Skeletal muscle satellite cell (primary cell): Measurements from ENCODE around the gene DNAAF9. TPM values are rescaled to one million over a fixed set of nuclear protein-coding genes. Genes with fewer than 3 reads are reported as not detected.

Source experiments
- H3K27me3 ChIP-seq: 2 replicates; pipeline ENCODE4 v1.7.0; 2013; ENCODE audit warnings: low read length; ENCODE audit not compliant: control insufficient read depth, insufficient read depth
- H3K36me3 ChIP-seq: 2 replicates; pipeline ENCODE4 v1.7.0; 2013; ENCODE audit warnings: mild to moderate bottlenecking, control low read depth, low read length; ENCODE audit not compliant: insufficient read depth
- H3K4me1 ChIP-seq: 2 replicates; pipeline ENCODE4 v1.7.0; 2013; ENCODE audit warnings: low read length; ENCODE audit not compliant: control insufficient read depth, insufficient read depth
- H3K4me2 ChIP-seq: 2 replicates; pipeline ENCODE4 v1.7.0; 2013; ENCODE audit warnings: mild to moderate bottlenecking, low read length
- H3K4me3 ChIP-seq: 2 replicates; pipeline ENCODE4 v1.7.0; 2013; ENCODE audit warnings: low read length
- H3K9ac ChIP-seq: 2 replicates; pipeline ENCODE4 v1.7.0; 2013; ENCODE audit warnings: mild to moderate bottlenecking, low read depth, low read length, moderate library complexity
- H3K9me3 ChIP-seq: replicated peaks from 2 replicates; pipeline ENCODE4 v1.7.0; 2013; ENCODE audit warnings: mild to moderate bottlenecking, control low read depth, low read length
- total RNA-seq: library from RNA; depleted of rRNA; stranded (reverse); fragments of >200 nt; gene quantifications from 2 replicates; pipeline ENCODE4 v1.2.3, GENCODE V29; 2012; rRNA removed

Gene DNAAF9
- 7.6 and 10.4 TPM in 2 replicates for total RNA-seq

- H3K4me1 ChIP-seq = peaks cover 20% of the 10 kb centered on the region
- no peaks in the 10 kb centered on the region for H3K9me3 ChIP-seq
- no peaks in the 10 kb centered on the region for H3K27me3 ChIP-seq
- H3K4me2 ChIP-seq = peak within 1 kb of the TSS; percentile 98
- no peaks in the 10 kb centered on the region for H3K36me3 ChIP-seq
- H3K9ac ChIP-seq = peak within 1 kb of the TSS; percentile 89
- H3K4me3 ChIP-seq = peak within 1 kb of the TSS; percentile 90
Measured at GRCh38 chr20:3407040-3407770, at the start of gene DNAAF9. TSS of gene DNAAF9 (minus strand) at chr20:3407669. CDS start at chr20:3407557, 112 bp downstream.

GRCh38 chr20:3456648-3457047 lies 49.2 kb upstream of the DNAAF9 start:
- no peak overlapping the region for H3K9ac ChIP-seq
- H3K4me2 ChIP-seq = no peak overlapping the region
- H3K4me3 ChIP-seq = no peak overlapping the region
- no peaks in the 10 kb centered on the region for H3K9me3 ChIP-seq
- H3K36me3 ChIP-seq = no peaks in the 10 kb centered on the region
- peaks cover 8% of the 10 kb centered on the region for H3K4me1 ChIP-seq
- H3K27me3 ChIP-seq = peaks cover 46% of the 10 kb centered on the region

GRCh38 chr20:3454831-3455230 lies 47.4 kb upstream of the DNAAF9 start:
- no peaks in the 10 kb centered on the region for H3K4me1 ChIP-seq
- no peak overlapping the region for H3K4me2 ChIP-seq
- H3K9me3 ChIP-seq = no peaks in the 10 kb centered on the region
- H3K27me3 ChIP-seq = peaks cover 53% of the 10 kb centered on the region
- no peak overlapping the region for H3K4me3 ChIP-seq
- no peaks in the 10 kb centered on the region for H3K36me3 ChIP-seq
- no peak overlapping the region for H3K9ac ChIP-seq

GRCh38 chr20:3452690-3453089 lies 45.2 kb upstream of the DNAAF9 start:
- H3K36me3 ChIP-seq = no peaks in the 10 kb centered on the region
- no peak overlapping the region for H3K9ac ChIP-seq
- no peak overlapping the region for H3K4me3 ChIP-seq
- H3K4me1 ChIP-seq = no peaks in the 10 kb centered on the region
- H3K9me3 ChIP-seq = no peaks in the 10 kb centered on the region
- peaks cover 52% of the 10 kb centered on the region for H3K27me3 ChIP-seq
- H3K4me2 ChIP-seq = no peak overlapping the region

GRCh38 chr20:3452136-3452535 lies 44.7 kb upstream of the DNAAF9 start:
- no peak overlapping the region for H3K4me3 ChIP-seq
- H3K27me3 ChIP-seq = peaks cover 47% of the 10 kb centered on the region
- H3K9ac ChIP-seq = no peak overlapping the region
- H3K4me1 ChIP-seq = no peaks in the 10 kb centered on the region
- no peaks in the 10 kb centered on the region for H3K36me3 ChIP-seq
- no peaks in the 10 kb centered on the region for H3K9me3 ChIP-seq
- no peak overlapping the region for H3K4me2 ChIP-seq

- H3K27me3 ChIP-seq = peaks cover 52% of the 10 kb centered on the region
- H3K36me3 ChIP-seq = no peaks in the 10 kb centered on the region
- H3K4me3 ChIP-seq = no peak overlapping the region
- H3K4me2 ChIP-seq = no peak overlapping the region
- H3K9ac ChIP-seq = no peak overlapping the region
- no peaks in the 10 kb centered on the region for H3K9me3 ChIP-seq
- H3K4me1 ChIP-seq = no peaks in the 10 kb centered on the region
Measured at GRCh38 chr20:3449319-3449718, 41.9 kb upstream of the DNAAF9 start.

GRCh38 chr20:3447321-3447720 lies 39.9 kb upstream of the DNAAF9 start:
- no peaks in the 10 kb centered on the region for H3K9me3 ChIP-seq
- no peaks in the 10 kb centered on the region for H3K36me3 ChIP-seq
- peaks cover 38% of the 10 kb centered on the region for H3K27me3 ChIP-seq
- no peak overlapping the region for H3K9ac ChIP-seq
- no peak overlapping the region for H3K4me3 ChIP-seq
- H3K4me1 ChIP-seq = no peaks in the 10 kb centered on the region
- H3K4me2 ChIP-seq = no peak overlapping the region

- no peaks in the 10 kb centered on the region for H3K4me1 ChIP-seq
- H3K4me3 ChIP-seq = no peak overlapping the region
- H3K4me2 ChIP-seq = no peak overlapping the region
Measured at GRCh38 chr20:3446779-3447178, 39.3 kb upstream of the DNAAF9 start.

GRCh38 chr20:3436864-3437574 lies 29.6 kb upstream of the DNAAF9 start:
- Histone ChIP-seq H3K9ac (no peak overlapping the region), H3K4me1 (no peaks in the 10 kb centered on the region), H3K36me3 (no peaks in the 10 kb centered on the region), H3K4me2 (no peak overlapping the region), H3K27me3 (peaks cover 25% of the 10 kb centered on the region), H3K9me3 (no peaks in the 10 kb centered on the region), H3K4me3 (no peak overlapping the region)

More at GRCh38 chr20:3446779-3447178, 39.3 kb upstream of the DNAAF9 start:
- Histone ChIP-seq H3K27me3 (peaks cover 33% of the 10 kb centered on the region), H3K36me3 (no peaks in the 10 kb centered on the region), H3K9ac (no peak overlapping the region), H3K9me3 (no peaks in the 10 kb centered on the region)

GRCh38 chr20:3434232-3434631 lies 26.8 kb upstream of the DNAAF9 start:
- H3K9me3 ChIP-seq = no peaks in the 10 kb centered on the region
- no peak overlapping the region for H3K4me3 ChIP-seq
- H3K4me2 ChIP-seq = no peak overlapping the region
- H3K27me3 ChIP-seq = peaks cover 29% of the 10 kb centered on the region
- H3K36me3 ChIP-seq = no peaks in the 10 kb centered on the region
- H3K4me1 ChIP-seq = no peaks in the 10 kb centered on the region
- H3K9ac ChIP-seq = no peak overlapping the region

- Histone ChIP-seq H3K27me3 (peaks cover 24% of the 10 kb centered on the region), H3K9ac (no peak overlapping the region), H3K9me3 (no peaks in the 10 kb centered on the region), H3K4me1 (no peaks in the 10 kb centered on the region), H3K36me3 (no peaks in the 10 kb centered on the region), H3K4me3 (no peak overlapping the region), H3K4me2 (no peak overlapping the region)
Measured at GRCh38 chr20:3433744-3434143, 26.3 kb upstream of the DNAAF9 start.
